SH-SY5Y (cell line): ENCODE data around the gene ARHGAP24.

Experiments used
- GATA2 ChIP-seq: IDR thresholded peaks from 2 replicates; pipeline ENCODE4 v1.6.1; 2011; ENCODE audit warnings: mild to moderate bottlenecking, low read depth, low read length
- GATA3 ChIP-seq: IDR thresholded peaks from 2 replicates; pipeline ENCODE4 v1.6.1; 2011; ENCODE audit warnings: low read depth, mild to moderate bottlenecking, low read length, moderate library complexity

DNA sequence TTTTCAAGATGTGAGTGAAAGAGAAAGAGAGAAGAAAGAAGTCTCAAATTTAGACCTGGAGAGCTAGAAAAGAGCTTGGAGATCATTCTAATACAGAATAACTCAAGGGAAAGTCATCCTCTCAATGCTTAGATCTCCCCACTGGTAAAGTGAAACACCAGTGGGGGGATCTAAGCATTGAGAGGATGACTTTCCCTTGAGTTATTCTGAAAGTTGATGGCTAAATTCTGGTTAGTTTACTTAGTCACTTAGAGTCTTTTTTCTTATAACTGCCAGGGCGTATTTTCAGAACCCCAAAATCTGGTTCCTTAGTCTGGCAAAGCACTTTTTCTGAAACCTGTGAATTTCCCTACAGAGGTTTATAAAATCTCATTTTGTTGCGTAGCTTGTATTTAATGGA, 198.6 kb downstream of the ARHGAP24 start:
- TF ChIP-seq GATA2 (no peak), GATA3 (no peak)
